GM11168 (cell line): ENCODE data around the gene CCSER1.
"Not testable (repeated sequence)": the region's sequence is repeated elsewhere in the genome, so short reads cannot be mapped to it uniquely, and the experiment has no call there.

Experiments used
- in situ Hi-C: fragments of 300-500 bp; cut with MboI; formaldehyde crosslinking; loops from one replicate; pipeline ENCODE4 v1.12.0; 2022; ENCODE audit warnings: low sequenced_read_pairs; ENCODE audit not compliant: unreplicated experiment

Gene CCSER1

DNA sequence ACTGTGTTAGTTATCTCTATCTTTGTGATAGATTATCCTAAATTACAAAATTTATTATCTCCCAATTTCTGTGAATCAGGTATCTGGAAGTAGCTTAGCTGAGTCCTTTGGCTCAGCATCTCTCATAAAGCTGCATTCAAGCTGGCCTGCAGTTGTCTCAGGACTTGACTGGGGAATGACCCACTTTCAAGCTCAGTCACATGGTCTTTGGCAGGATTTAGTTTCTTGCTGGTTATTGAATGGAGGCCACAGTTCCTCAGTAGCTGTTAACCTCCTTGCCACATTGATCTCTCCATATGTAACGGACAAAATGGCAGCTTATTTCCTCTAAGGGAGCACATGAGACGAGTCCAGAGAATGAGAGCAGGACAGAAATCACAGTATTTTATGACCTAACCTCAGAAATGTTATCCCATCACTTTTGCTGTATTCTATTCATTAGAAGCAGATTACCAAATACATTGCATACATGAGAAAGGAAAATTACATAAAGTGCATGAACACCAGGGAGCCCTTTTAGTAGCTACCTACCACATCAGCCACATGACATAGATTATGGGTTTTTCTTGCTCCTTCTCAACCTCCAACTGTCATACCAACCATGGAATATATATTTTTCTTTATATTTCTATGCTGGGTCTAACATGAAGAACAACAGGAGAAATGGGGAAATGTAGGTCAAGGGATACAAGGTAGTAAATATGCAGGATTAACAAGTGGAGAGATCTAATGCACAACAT lies 730.1 kb downstream of the CCSER1 start:
- in situ Hi-C loops = no loop called here

GRCh38 chr4:90875791-90876190 lies 748.6 kb downstream of the CCSER1 start:
- in situ Hi-C loops = no loop called here

- in situ Hi-C loops = no loop called here
Observed at GRCh38 chr4:90876296-90876695, 749.1 kb downstream of the CCSER1 start.

DNA sequence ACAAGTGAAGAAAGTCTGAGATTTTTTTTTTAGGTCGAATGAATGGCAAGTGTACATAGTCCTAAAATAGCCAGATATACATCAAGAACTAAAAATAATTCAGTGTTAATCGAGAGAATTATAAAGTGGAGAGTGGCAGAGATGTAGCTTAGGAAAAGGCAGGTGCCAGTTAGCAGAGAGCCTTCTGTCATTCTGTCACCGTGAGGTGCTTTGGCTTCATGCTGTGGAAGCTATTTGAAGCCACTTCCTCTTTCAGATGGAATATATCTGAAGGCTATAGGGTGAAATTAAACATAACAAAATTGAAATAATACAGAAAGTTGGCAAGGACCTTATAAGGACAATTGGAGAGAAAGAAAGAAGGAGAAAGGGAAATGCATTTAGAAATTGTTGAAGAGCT lies 756.3 kb downstream of the CCSER1 start:
- in situ Hi-C loops = no loop called here

GRCh38 chr4:90888571-90888970 lies 761.4 kb downstream of the CCSER1 start:
- in situ Hi-C loops = no loop called here

GRCh38 chr4:90889171-90889570 lies 762.0 kb downstream of the CCSER1 start:
- in situ Hi-C loops = no loop called here

GRCh38 chr4:90903413-90903812 lies 776.2 kb downstream of the CCSER1 start:
- in situ Hi-C loops = not testable (repeated sequence)

DNA sequence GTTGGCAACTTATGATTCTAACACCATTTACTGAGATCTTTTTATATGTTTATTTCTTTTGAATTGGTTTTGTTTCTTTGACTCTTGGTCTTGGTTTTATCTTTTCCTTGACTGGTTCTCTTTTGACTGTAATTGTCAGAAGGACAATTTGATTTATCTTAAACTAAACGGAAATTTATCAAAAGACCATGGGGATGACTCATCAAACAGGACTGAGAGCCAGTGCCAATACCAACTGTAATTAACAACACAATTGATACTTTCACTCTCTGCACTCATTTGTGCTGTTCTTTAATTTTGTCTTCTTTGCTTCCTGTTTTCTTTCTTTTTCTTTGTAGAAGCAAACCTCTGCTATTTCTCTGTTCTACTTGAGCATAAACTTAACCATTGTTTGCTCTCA lies 776.8 kb downstream of the CCSER1 start:
- in situ Hi-C loops = no loop called here

DNA sequence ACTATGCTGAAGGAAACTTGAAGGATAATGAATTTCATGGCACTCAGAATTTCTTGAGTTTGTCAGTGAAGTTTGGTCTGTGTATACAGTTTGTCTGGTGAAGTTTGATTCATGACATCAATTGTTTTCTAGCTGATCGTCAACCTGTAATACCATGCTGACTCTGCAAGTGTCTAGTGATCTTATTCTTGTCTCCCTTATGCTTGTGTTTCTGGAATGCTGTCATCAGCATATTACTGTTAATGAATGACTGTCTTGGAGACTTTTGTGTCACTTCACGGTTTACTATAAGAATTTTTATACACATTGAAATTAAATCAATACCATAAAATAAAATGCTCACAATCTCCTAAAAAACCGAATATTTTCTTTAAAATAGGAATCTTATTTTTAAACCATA lies 779.0 kb downstream of the CCSER1 start:
- in situ Hi-C loops = no loop called here

DNA sequence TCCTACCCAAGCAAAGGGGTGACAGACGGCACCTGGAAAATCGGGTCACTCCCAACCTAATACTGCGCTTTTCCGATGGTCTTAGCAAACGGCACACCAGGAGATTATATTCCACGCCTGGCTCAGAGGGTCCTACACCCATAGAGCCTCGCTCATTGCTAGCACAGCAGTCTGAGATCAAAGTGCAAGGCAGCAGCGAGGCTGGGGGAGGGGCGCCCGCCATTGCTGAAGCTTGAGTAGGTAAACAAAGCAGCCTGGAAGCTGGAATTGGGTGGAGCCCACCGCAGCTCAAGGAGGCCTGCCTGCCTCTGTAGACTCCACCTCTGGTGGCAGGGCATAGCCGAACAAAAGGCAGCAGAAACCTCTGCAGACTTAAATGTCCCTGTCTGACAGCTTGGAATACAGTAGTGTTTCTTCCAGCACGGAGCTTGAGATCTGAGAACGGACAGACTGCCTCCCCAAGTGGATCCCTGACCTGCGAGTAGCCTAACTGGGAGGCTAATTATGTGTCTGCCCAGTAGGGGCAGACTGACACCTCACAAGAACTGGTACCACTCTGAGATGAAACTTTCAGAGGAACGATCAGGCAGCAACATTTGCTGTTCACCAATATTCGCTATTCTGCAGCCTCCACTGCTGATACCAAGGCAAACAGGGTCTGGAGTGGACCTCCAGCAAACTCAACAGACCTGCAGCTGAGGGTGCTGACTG lies 784.7 kb downstream of the CCSER1 start:
- in situ Hi-C loops = not testable (repeated sequence)

- in situ Hi-C loops = no loop called here
Observed at GRCh38 chr4:90922174-90922573, 795.0 kb downstream of the CCSER1 start.

GRCh38 chr4:90926957-90927356 lies 799.8 kb downstream of the CCSER1 start:
- in situ Hi-C loops = no loop called here

DNA sequence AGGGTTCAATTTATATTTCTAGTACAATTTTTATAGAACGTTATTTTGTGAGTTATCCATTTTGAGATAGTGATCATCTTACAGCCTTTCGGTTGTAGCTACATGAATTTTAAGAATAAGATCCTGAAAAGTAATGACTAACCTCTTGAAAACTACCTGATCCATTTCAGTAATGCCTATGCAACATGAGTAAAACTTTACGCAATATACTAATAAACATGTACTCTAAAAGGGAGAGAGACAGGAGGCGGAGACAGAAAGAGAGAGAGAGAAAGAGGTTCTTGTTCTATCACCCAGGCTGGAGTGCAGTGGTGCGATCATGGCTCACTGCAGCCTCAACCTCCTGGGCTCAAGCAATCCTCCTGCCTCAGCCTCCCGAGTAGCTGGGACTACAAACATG lies 816.1 kb downstream of the CCSER1 start:
- in situ Hi-C loops = no loop called here

DNA sequence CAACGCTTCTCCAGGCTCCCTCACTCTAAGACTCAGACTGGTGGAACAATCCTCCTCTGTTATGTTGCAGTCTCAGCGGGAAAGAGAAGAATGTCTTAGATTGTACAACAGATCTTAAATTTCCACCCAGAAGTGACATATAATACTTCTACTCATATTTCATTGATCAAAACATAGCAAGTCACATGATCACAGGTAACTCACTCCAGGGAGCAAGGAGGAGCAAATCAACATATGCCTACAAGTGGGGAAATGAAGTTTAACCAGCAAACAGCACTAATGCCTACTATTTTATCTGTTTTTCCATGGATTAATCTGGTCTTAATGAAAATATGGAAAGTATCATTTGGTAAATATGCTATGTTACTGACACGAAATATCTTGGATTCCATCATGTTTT lies 819.8 kb downstream of the CCSER1 start:
- in situ Hi-C loops = no loop called here

- in situ Hi-C loops = no loop called here
Observed at GRCh38 chr4:90950385-90950841, 823.2 kb downstream of the CCSER1 start.

GRCh38 chr4:90951037-90951436 lies 823.8 kb downstream of the CCSER1 start:
- in situ Hi-C loops = no loop called here

- in situ Hi-C loops = no loop called here
Observed at GRCh38 chr4:90958256-90958895, 831.2 kb downstream of the CCSER1 start.

DNA sequence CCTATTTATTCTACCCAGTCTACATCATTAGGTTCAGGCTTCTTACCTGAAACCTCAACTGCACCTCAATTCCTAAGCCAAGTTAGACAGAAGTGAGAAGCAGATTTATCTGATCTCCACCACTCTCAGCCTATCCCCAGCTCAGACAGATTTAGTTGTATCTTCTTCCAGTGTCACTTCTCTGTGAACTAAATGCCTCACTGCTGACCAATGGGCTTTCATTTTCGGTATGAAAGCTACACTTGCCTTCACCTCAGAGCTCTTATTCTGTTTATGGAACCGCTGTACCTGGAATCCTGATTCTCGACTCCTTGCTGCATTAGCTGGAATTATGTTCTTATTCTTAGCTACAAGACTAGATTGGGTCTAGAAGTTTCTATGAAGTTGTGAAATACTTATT lies 833.2 kb downstream of the CCSER1 start:
- in situ Hi-C loops = no loop called here

- in situ Hi-C loops = no loop called here
Observed at GRCh38 chr4:90960840-90961239, 833.6 kb downstream of the CCSER1 start.

DNA sequence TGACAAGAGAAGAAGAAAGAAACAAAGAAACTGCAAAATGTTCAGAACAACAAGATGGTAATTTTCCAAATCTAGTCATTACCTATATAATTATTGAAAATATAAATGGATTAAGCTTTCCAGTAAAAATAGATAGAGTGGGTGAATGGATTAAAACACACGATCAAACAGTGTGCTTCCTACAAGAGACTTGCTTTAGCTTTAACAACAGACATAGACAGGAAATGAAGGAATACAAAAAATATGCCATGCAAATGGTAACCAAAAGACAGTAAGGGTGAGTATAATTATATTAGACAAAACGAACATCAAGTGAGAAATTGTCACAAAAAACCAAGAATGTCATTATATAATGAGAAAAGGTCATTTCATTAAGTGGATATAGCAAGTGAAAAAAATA lies 842.8 kb downstream of the CCSER1 start:
- in situ Hi-C loops = no loop called here

DNA sequence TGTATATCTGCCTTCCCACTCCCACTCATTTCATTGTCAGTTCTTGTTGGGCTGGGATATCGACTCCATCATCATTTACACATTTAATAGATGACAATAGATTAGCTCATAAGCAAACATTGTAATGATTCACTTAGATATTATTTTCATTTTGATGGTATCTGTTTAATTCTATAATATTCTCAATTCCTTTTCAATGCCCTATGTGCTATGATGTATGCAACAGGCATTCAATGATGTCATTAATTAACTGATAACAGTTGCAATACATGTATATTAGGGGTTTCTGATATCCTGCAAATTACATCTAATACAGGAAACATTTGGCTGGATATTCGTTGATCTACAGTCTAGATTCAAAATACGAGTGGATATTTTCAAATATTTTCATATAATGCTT lies 850.5 kb downstream of the CCSER1 start:
- in situ Hi-C loops = no loop called here
